Measurements from ENCODE around the gene USP40.

DNA sequence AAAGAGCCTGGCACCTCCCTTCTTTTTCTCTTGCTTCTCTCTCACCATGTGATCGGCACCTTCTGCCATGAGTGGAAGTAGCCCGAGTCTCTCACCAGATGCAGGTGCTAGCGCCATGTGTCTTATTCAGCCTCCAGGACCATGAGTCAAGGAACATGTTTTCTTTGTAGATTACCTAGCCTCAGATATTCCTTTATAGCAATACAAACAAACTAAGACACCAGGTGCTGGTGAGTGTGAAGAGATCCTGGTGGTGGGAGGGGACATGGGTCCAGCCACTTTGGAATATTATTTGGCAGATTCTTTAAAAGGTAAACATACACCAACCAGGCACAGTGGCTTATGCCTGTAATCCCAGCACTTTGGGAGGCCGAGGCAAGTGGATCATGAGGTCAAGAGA, 5.9 kb upstream of the USP40 start:
- TF ChIP-seq RAD21 (IDR thresholded peaks at IDR 0.05; ENCODE audit: insufficient read depth, low read depth, low read length) (no peak), BCL11A (IDR thresholded peaks at IDR 0.05; ENCODE audit: low read depth, low read length) (no peak), POLR2A (IDR thresholded peaks at IDR 0.05; ENCODE audit: low read depth, low read length) (no peak), ZNF274 (IDR thresholded peaks at IDR 0.05; ENCODE audit: insufficient read depth, insufficient read length) (no peak)
- TF ChIP-seq, protein P1, sequence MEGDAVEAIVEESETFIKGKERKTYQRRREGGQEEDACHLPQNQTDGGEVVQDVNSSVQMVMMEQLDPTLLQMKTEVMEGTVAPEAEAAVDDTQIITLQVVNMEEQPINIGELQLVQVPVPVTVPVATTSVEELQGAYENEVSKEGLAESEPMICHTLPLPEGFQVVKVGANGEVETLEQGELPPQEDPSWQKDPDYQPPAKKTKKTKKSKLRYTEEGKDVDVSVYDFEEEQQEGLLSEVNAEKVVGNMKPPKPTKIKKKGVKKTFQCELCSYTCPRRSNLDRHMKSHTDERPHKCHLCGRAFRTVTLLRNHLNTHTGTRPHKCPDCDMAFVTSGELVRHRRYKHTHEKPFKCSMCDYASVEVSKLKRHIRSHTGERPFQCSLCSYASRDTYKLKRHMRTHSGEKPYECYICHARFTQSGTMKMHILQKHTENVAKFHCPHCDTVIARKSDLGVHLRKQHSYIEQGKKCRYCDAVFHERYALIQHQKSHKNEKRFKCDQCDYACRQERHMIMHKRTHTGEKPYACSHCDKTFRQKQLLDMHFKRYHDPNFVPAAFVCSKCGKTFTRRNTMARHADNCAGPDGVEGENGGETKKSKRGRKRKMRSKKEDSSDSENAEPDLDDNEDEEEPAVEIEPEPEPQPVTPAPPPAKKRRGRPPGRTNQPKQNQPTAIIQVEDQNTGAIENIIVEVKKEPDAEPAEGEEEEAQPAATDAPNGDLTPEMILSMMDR (IDR thresholded peaks at IDR 0.05 in 2 of 3, conservative IDR thresholded peaks at IDR 0.05 in 1 of 3; ENCODE audit: control insufficient read depth in 2 of 3, extremely low read depth in 1 of 3, insufficient read depth in 1 of 3, low read depth in 3 of 3, low read length in 3 of 3), result no peak

Measured in GM12878 (cell line).